HuH-7 (cell line): ENCODE data around the gene FKBP5.
"Not testable (repeated sequence)": the region's sequence is repeated elsewhere in the genome, so short reads cannot be mapped to it uniquely, and the experiment has no call there.

Experiments
- DNase-seq: peaks from one replicate; pipeline ENCODE4 v3.0.0; 2011; ENCODE audit warnings: low spot score

Gene FKBP5

GRCh38 chr6:35609588-35609987 is 79.1 kb downstream of the FKBP5 start:
- no peak for DNase-seq

GRCh38 chr6:35607517-35608233 is 81.0 kb downstream of the FKBP5 start:
- no peak for DNase-seq

- DNase-seq: no peak
These were observed 83.1 kb downstream of the FKBP5 start for GRCh38 chr6:35605600-35605999.

GRCh38 chr6:35603326-35604202 is 85.2 kb downstream of the FKBP5 start:
- DNase-seq: no peak

- no peak for DNase-seq
These were observed 86.4 kb downstream of the FKBP5 start for GRCh38 chr6:35602133-35602946.

GRCh38 chr6:35601331-35602132 is 87.2 kb downstream of the FKBP5 start:
- DNase-seq: no peak

GRCh38 chr6:35600659-35601125 is 88.0 kb downstream of the FKBP5 start:
- DNase-seq: no peak

GRCh38 chr6:35599761-35600658 is 88.7 kb downstream of the FKBP5 start:
- no peak for DNase-seq

- DNase-seq: not testable (repeated sequence)
These were observed 90.1 kb downstream of the FKBP5 start for GRCh38 chr6:35598621-35599020.

- no peak for DNase-seq
These were observed 92.0 kb downstream of the FKBP5 start for GRCh38 chr6:35596448-35597442.

- DNase-seq: no peak
These were observed 94.1 kb downstream of the FKBP5 start for GRCh38 chr6:35594503-35595186.

GRCh38 chr6:35592178-35592577 is 96.5 kb downstream of the FKBP5 start:
- DNase-seq: no peak

GRCh38 chr6:35590622-35591066 is 98.1 kb downstream of the FKBP5 start:
- no peak for DNase-seq

- no peak for DNase-seq
These were observed 98.8 kb downstream of the FKBP5 start for GRCh38 chr6:35589904-35590303.

GRCh38 chr6:35589201-35589739 is 99.4 kb downstream of the FKBP5 start:
- DNase-seq: no peak

- no peak for DNase-seq
These were observed 101.5 kb downstream of the FKBP5 start for GRCh38 chr6:35587167-35587566.

- no peak for DNase-seq
These were observed 102.2 kb downstream of the FKBP5 start for GRCh38 chr6:35586542-35586941.

- DNase-seq: no peak
These were observed 103.1 kb downstream of the FKBP5 start for GRCh38 chr6:35585658-35586057.
